HG02571 (cell line): ENCODE data around the gene BUB1.
A peak's percentile ranks its signal among the peaks of the same experiment; 100 is the strongest.
"Not testable (repeated sequence)": the region's sequence is repeated elsewhere in the genome, so short reads cannot be mapped to it uniquely, and the experiment has no call there.

Experiments used
- ATAC-seq: cut with Tn5 transposase; IDR thresholded peaks from one replicate; pipeline ENCODE4 v1.9.1; 2021; ENCODE audit warnings: mild to moderate bottlenecking, moderate library complexity; ENCODE audit not compliant: unreplicated experiment

BUB1 gene

DNA sequence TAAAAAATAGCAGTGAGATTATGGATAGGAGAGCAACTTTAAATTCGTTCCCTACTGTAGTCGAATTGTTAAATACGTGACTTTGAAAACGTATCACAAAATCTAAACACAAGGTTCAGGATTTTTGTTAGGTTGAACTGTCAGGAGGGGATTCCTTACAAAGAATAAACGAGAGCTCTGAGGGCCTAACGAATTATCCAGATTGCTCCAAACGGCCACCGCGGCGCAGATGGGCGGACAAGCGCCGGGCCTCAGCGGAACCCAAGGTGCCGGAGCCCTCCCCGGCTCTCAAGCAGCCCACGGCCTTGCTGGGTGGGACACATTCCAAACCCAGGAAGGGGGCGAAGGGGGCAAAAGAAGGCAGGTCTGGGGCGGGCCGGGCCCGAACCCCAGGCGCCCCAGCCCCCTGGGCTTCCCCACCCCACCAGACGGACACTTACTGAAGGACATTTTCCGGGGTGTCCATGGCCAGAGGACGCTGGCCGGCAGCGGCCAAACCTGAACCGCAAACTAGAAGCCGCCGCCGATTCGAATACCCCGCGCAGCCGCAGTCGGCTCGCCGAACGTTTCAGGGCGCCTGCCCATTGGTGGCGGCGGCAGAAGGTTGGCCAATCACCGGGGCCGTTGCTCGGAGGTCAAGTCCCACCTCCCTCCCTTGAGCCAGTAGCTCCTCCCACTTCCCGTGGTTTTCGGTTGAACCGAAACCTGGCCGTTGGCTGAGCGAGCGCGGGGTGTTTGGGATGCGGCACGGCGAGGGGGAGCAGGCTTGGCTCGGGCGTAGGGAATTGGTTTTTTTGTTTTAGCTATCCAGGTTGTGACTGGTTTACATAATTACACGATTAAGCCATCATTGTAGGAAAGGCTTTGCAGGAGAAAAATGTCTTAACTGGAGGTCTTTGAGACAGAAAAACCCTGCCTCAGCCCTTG, at the start of gene BUB1:
BUB1 (minus strand) TSS at position 534 of the 927 bp plus-strand sequence; CDS start at position 466, 68 bp downstream.
- ATAC-seq = peak; percentile 73

DNA sequence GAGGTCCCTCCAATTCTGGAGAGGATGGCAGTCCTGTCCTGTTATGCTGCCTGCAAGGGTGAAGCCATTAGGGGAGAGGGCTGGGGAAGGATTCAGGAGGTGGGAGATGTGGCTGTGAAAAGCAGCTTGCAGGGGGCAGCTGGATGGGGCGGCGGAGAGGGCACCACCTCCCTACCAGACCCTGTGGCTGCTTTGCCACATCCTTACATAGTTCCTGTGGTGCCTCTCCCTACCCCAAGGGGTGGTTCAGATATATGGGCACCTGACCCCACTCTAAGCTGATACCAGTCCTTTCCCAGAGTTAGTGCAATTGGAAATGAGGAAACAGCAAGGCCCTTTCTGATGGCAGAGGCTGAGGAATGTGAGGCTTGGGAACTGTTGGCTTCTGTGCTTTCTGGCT, 48.4 kb upstream of the BUB1 start:
- ATAC-seq = no peak

DNA sequence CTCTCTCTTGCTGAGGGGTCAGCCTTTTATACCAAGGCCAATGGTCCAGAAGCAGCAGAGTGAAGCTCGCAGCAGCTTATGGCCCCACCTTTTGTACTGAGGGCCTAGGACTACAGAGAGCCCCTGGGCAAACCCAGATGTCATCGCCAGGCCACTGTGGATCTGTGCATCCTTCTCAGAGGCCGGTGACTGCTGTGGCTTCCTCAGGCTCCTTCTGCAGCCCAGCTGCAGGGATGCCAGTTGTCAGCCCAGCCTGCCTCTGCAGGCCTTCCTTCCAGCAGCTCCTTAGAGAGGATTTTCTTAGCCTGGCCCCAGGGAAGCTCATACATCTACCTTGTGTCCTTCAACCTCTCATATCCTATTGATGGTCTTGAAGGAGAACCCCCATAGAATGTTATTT, 48.0 kb upstream of the BUB1 start:
- ATAC-seq = no peak

DNA sequence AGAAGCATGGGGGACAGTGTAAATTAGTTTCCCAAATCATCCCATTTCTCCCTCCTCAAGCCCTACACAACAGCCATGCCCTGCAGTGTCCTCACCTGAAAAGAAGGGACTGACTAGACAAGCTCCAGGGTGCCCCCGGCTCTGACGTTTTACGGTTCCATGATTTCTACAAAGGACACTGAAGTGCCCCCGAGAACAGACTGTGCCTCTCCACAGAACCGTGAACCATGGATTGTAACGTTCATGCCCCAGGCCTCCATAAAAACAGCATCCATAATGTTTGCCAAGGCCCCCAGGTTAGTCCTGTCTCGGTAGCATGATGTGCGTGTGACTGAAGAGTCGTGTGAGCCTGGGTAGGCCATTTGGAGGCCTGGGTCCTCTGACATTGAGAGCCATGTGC, 47.5 kb upstream of the BUB1 start:
- ATAC-seq = no peak

DNA sequence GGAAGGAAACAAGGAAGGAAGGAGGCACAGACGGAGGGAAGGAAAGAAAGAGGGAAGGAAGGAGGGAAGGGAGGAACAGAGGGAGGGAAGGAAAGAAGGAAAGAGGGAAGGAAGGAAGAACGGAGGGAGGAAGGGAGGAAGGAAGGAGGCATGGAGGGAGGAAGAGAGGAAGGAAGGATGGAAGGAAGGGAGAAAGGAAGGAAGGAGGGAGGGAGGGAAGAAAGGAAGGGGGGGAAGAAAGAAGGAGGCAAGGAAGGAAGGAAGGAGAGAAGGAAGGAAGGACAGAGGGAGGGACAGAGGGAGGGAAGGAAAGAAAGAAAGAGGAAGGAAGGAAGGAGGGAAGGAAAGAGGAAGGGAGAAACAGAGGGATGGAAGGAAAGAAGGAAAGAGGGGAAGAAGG, 47.0 kb upstream of the BUB1 start:
- ATAC-seq = no peak

DNA sequence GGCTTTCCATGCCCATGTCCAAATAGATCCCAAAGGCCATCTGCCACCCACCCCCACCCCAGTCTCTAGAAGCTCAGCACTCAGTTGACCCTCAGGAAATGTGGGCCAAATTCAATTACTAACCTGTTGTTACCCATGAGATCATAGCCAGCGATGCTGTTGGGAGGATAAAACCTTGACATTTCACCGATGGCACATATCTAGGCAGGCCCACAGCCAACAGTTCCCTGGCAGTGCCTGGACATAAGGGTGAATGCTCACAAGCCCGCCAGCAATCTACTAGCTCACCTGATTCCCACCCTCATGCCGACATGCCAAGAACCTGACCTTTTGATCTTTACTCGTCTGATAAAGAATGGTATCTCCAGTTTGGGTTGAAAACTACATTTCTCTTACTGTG, 42.7 kb upstream of the BUB1 start:
- ATAC-seq = no peak

DNA sequence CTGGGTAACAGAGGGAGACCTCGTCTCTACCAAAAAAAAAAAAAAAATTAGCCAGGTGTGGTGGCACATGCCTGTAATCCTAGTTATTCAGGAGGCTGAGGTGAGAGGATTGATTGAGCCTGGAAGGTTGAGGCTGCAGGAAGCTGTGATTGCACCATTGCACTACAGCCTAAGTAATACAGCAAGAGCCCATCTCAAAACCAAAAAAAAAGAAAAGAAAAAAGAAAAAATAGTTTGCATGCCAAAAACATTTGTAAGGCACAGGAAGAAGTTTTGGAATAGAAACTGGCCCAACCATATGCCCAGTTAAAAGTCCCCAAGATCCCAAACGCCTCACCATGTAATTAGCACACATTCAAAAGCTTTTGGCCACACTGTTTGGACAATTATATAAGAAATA, 41.1 kb upstream of the BUB1 start:
- ATAC-seq = no peak

DNA sequence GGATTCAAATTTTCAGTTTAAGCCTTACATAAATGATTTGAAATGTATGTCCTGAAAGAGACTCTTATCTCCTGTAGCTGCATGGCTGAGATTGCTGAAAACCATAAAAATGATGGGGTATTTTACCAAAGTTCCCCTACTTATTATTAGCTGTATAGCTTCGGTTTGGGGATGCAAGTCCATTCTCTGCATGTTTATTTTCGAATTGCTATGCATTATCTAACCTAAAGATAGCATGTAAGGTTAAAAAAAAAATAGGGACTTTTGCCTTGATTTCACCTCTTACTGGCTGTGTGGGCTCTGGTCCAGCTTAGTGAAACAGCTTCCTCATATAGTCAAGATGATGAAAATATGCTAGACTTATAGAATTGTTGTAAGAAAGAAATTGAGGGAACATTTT, 40.5 kb upstream of the BUB1 start:
- no peak for ATAC-seq

DNA sequence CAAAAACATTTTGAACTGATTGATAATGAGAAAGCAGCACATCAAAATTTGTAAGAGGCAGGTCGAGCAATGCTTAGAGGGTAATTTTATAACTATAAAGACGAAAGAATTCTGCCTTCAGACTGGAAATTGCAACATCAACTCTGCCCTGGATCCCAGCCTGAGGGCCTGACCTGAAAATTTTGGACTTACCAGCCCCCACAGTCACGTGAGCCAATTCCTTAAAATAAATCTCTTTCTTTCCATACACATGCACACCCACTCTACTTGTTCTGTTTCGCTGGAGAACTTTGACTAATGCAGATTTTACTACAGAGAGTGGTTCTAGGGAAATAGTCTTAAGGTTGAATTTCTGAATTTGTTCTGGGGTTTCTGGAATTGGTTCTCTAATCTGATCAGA, 39.9 kb upstream of the BUB1 start:
- no peak for ATAC-seq

DNA sequence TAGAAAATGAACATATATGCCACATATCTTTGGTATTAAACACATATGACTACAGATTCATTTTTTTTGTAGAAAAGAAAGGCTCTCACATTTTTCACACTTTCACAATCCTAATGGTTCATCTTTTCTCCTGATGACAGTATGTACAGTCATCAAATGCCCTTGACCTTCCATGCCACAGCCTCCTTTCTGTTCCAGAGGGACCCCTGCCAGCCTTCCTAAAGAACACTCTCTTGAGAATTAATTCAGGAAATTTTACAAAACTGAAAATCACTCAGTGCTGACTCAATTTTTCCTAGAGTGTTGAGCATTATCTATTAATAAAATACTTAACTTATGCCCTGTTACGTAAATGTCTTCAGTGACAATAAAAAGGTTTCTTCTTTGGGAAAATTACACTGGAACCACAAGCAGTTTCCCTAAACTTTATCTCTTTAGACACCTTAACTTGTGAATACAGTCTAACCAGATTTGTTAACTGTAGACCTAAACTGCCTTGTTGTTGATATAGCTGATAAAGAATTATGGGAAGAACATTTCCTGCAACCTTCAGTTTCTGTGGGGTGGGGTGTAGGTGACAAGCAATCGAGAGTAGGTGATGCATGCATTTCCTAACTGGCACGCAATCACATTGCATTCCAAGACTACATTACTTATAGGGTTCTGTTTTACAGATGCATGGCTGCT, 39.2 kb upstream of the BUB1 start:
- no peak for ATAC-seq

DNA sequence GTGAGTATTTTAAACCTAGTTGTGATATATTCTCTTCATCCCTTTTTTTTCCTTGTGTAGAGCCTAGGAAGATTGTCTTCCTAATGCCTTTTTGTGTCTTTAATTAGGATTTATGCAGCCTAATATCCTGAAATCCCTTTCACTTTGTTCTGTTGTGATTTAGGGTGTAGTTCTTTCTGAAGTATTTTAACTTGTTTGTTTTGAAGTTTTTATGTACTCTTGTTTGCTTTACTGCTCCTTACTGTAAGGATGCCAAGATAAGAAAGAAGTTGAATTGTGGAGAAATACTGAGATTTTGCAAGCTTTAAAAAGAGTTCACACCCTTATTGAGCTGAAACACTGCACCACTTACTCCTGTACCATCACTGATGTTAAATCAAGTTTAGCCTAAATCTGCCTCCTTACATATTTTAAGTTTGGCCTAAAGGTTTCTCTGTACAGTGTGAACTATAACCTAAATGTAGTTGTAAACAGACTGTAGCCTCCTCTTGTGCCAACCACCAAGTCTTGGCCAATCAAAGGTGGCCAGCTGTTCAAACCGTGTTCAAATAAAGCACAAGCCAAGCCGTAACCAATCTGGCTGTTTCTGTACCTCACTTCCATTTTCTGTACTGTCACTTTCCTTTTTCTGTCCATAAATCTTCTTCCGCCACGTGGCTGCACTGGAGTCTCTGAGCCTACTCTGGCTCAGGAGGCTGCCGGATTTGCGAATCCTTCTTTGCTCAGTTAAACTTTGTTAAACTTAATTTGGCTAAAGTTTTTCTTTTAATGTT, 36.8 kb upstream of the BUB1 start:
- ATAC-seq = no peak

DNA sequence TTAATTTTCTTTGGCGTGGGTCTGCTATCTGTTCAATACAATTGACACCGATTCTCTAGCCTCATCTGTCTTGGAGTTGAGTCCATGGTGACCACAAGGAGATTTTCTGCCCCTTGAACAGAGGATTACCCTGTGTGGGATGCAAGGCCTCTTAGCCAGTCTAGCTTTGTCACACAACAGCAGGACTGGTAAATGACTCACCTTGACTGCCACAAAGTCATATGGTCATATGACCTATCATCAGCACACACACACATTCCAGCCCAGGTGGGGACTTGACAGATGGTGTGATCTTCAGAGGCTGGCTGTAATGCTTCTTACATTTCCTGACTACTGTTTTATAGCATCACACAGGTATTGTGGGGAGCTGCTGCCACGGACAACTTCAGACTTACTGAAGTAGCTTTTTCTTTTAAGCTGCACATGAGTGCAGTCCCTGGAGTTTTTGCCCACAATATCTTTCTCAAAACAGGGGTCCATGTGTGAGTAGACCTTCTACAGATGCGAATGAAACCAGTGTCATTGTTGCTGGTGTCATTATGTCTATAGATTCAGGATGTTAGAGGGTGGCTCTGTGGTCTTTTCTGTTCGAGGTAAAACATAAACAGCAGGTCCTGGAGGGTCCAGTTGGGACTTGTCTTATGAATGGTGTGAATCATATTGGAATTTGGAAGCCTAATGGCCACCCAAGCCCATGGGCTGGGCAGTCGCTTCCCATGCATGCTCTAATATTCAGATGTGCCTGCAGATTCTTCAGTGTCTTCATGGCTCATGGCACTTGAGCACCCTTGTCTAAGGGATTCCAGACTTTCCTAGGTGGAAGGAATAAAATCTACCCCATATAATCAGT, 35.9 kb upstream of the BUB1 start:
- ATAC-seq = no peak

DNA sequence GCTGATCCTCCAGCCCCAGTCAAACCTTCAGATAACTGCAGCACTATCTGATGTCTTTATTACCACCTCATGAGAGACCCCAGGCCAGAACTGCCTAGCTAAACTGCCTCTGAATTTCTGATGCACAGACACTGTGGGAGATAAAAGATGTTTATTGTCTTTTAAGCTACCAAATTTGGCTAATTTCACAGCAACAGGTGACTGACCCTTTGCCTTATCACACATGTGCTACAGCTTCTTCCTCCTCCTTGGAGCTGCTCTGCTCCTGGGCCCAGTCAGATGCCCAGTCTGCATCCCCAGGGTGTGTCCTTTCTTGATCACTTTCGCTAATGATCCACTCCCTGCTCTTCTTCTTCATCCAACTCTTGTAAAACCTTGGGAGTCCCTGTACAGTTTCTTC, 34.9 kb upstream of the BUB1 start:
- ATAC-seq = no peak

DNA sequence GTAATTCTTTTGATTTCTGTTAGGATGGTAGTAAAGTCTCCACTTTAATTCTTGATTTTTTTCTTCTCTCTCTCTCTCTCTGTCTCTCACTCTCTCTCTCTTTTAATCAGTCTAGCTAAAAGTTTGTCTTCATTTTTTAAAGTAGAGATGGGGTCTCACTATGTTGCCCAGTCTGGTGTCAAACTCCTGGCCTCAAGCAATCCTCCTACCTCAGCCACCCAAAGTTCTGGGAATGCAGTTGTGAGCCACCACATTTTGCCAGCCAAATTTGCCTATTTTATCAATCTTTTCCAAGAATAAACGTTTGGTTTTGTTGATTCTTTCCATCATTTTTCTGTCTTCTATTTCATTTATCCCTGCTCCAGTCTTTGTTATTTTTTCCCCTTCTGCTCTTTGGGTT, 30.6 kb upstream of the BUB1 start:
- no peak for ATAC-seq

DNA sequence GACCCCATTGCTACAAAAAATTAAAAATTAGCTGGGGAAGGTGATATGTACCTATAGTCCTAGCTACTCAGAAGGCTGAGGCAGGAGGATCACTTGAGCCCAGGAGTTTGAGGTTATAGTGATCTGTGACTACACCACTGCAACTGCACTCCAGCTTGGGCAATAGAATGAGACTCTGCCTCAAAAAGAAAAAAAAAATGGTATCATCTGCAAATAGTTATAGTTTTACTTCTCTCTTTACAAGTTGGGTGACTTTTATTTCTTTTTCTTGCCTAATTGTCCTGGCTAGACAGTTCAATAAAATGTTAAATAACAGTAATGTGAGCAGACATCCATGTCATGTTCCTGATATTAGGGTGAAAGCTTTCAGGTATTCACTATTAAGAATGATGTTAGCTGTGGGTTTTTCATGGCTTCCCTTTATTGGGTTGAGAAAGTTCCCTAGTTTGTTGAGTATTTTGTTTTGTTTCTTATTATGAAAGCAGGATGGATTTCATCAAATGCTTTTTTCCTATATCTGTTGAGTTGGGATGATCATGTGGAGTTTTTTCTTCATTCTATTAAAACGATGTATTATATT, 29.6 kb upstream of the BUB1 start:
- no peak for ATAC-seq

DNA sequence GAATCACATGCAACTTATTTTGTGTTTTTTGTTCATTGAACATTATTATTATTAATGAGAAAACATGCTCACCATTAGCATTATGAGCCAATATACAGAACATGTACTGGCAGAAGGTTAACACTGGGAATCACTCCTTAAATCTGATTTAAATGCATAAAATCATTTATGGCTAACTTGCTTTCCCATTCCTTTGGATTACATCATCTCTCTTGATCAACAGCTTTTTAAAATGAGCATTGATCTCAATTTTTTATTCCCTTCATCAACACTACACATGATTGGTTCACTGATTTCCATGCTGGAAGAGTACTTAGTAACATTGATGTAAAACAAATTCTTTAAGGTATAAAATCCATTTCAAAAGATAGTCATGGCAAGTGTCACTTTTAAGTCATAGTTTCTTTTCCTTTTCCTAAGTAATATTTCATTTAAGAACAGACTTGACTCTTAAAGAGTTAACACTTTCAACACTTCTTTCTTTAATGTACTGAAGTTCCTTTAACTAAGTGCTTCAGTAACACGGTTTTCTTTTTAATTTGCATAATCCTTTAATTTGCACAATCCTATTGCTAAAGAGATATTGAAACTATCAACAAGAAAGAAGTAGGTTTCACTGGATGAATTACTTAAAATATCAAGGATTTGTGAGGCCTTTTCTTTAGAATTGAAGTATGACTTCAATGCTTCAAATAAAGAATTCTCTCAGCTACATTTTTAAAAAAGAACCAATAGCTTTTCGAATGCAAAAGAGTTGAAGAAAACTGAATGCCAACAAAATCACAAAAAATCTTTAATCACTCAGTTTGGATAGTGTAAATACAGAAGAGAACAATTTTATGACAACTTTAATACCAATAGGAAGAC, 24.9 kb upstream of the BUB1 start:
- no peak for ATAC-seq

DNA sequence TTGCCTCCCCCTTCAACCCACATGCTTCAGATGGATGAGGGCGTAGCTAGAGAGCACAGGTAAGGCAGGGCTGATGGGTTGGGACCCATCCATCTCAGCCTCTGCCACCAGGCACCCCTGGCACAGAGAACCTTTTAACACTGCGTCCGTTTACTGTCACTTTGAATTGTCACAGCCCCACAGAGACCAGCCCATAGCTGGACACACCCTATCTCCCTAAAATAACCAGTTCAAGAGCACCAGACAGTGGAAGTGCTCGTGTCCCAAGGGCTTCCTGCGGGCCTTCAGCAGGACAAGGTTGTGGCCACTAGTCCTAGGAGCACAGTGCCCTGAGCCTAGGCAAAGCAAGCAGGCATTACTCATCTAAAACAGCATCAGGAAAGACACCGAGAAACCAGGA, 20.4 kb upstream of the BUB1 start:
- not testable (repeated sequence) for ATAC-seq

DNA sequence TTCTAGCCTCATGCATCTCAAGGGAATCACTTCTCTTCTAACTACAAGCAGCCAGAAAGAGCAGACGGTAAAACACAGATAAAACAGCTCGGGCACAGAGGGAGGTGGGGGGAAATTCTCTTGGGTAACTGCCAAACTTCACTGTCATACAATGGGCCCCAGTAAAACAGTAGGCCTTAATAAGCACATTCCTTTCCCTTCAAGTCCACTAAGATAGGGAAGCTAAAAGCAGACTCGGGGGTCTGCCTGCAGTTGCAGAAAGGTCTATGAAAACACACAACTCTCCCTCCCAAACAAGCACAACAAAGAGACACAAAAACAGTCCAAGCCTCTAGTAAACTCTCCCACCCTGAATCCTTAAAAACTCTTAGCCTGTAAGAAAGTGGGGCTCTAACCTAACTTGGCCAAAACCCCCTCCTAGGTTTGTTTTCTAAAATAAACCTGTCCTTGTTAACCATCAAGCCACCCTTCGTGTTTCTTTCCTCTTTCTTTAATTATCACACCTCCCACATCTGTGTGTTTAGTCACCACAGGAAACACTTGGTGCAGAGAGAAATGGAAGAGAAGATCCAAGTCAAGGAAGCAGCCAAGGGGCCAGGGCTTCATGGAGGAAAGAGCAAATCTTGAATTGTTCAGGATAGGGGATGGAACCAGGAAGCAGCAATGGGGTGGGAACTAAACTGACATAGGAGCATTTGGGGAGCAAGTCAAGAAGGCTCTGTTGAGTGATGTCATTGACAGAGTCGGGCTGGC, 17.5 kb upstream of the BUB1 start:
- not testable (repeated sequence) for ATAC-seq
